ENCODE data around the gene SASH1.

SASH1 gene

DNA sequence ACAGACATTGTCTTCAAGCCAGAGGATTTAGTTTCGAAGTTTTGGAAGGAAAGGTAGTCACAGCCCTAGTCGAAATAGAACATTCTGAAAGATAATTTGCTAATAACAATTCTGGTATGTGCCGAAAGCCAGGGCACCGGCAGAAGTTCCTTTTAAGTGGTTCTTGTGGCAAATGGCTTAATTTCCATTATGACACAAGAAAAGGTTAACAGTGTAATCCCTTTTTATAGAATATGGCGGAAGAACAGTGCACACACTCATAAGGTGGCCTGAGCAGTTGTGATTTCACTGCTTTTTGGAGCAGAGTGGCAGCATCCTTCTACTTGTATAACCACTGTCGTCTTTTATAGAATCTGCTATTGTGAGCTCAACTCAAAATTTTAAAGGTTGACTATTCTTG, 152.4 kb downstream of the SASH1 start:
- Histone ChIP-seq H3K9me2 (ENCODE audit: low read depth, low read length) (no peaks in the 10 kb centered on the region), H2AFZ (ENCODE audit: low read length) (no peak overlapping the region), H3K4me3 (ENCODE audit: low read depth, low read length, poor library complexity, severe bottlenecking) (no peak overlapping the region), H3K79me2 (ENCODE audit: insufficient read depth, low read length) (no peaks in the 10 kb centered on the region), H3K27me3 (ENCODE audit: insufficient read depth, low read length) (no peaks in the 10 kb centered on the region), H3K4me2 (ENCODE audit: low read length) (no peak overlapping the region), H4K20me1 (ENCODE audit: insufficient read depth, low read length) (no peaks in the 10 kb centered on the region), H3K4me1 (ENCODE audit: insufficient read depth, low read length, severe bottlenecking) (no peaks in the 10 kb centered on the region), H3K36me3 (ENCODE audit: insufficient read depth, low read length) (no peaks in the 10 kb centered on the region), H3K9ac (ENCODE audit: low read length) (no peak overlapping the region), H3K27ac (ENCODE audit: low read depth, low read length, poor library complexity, severe bottlenecking) (no peak overlapping the region), H3F3A (ENCODE audit: insufficient read depth, low read length) (no peaks in the 10 kb centered on the region), H3K9me3 (ENCODE audit: low read length) (no peaks in the 10 kb centered on the region)
- TF ChIP-seq CTCF (IDR thresholded peaks at IDR 0.05; ENCODE audit: low read length) (no peak), EZH2 (IDR thresholded peaks at IDR 0.05; ENCODE audit: borderline replicate concordance, low read length) (no peak)

DNA sequence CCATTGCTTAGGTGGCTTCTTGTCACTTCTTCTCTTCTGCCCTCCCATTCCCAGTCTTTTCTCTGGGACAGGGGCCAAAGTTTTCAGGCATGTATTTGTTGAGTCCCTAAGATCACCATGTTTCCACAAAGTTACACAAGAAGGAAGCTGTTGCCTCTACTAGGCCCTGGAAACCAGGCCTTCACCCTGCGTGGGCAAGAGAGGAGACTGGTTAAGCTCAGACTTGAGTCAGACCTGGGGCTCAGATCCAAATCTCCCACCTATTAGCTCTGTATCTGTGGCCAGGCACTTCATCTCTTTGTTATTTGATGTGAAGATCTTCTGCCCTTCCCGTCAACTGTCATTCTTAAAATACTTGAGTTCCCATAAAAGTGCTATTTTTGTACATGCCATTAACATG, 154.6 kb downstream of the SASH1 start:
- no peak overlapping the region for H3K4me2 ChIP-seq (ENCODE audit: low read length)
- H3K27ac ChIP-seq (ENCODE audit: low read depth, low read length, poor library complexity, severe bottlenecking) = no peak overlapping the region
- H2AFZ ChIP-seq (ENCODE audit: low read length) = no peak overlapping the region
- H3K9me2 ChIP-seq (ENCODE audit: low read depth, low read length) = no peaks in the 10 kb centered on the region
- no peak overlapping the region for H3K4me3 ChIP-seq (ENCODE audit: low read depth, low read length, poor library complexity, severe bottlenecking)
- H3K79me2 ChIP-seq (ENCODE audit: insufficient read depth, low read length) = no peaks in the 10 kb centered on the region
- no peaks in the 10 kb centered on the region for H3K9me3 ChIP-seq (ENCODE audit: low read length)
- no peak overlapping the region for H3K9ac ChIP-seq (ENCODE audit: low read length)
- no peaks in the 10 kb centered on the region for H3F3A ChIP-seq (ENCODE audit: insufficient read depth, low read length)
- no peaks in the 10 kb centered on the region for H3K27me3 ChIP-seq (ENCODE audit: insufficient read depth, low read length)
- no peaks in the 10 kb centered on the region for H4K20me1 ChIP-seq (ENCODE audit: insufficient read depth, low read length)
- no peaks in the 10 kb centered on the region for H3K4me1 ChIP-seq (ENCODE audit: insufficient read depth, low read length, severe bottlenecking)
- TF ChIP-seq EZH2 (IDR thresholded peaks at IDR 0.05; ENCODE audit: borderline replicate concordance, low read length) (no peak), CTCF (IDR thresholded peaks at IDR 0.05; ENCODE audit: low read length) (no peak)
- no peaks in the 10 kb centered on the region for H3K36me3 ChIP-seq (ENCODE audit: insufficient read depth, low read length)

DNA sequence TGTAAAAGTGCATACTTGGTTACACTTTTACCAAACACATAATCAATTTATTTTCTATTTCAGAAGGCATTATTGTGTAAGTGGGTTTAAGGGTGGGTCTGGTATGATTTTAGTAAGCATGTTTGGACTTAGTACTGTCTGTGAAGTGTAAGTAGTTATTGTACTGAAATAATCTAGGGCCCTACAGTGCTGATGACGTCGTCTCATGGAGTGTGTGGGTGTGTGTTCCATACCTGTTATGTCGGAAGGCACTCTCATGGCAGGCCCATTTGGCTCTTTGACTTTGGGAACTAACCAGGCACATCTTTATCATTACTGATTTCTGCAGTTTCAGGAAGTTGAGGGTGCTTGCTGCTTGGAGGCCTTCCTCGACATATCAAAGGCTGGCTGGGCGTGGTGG, 155.1 kb downstream of the SASH1 start:
- Histone ChIP-seq H4K20me1 (ENCODE audit: insufficient read depth, low read length) (no peaks in the 10 kb centered on the region), H2AFZ (ENCODE audit: low read length) (no peak overlapping the region), H3K9me3 (ENCODE audit: low read length) (no peaks in the 10 kb centered on the region), H3K4me1 (ENCODE audit: insufficient read depth, low read length, severe bottlenecking) (no peaks in the 10 kb centered on the region), H3K79me2 (ENCODE audit: insufficient read depth, low read length) (no peaks in the 10 kb centered on the region), H3K9me2 (ENCODE audit: low read depth, low read length) (no peaks in the 10 kb centered on the region), H3F3A (ENCODE audit: insufficient read depth, low read length) (no peaks in the 10 kb centered on the region), H3K9ac (ENCODE audit: low read length) (no peak overlapping the region), H3K36me3 (ENCODE audit: insufficient read depth, low read length) (no peaks in the 10 kb centered on the region), H3K4me2 (ENCODE audit: low read length) (no peak overlapping the region), H3K27ac (ENCODE audit: low read depth, low read length, poor library complexity, severe bottlenecking) (no peak overlapping the region), H3K4me3 (ENCODE audit: low read depth, low read length, poor library complexity, severe bottlenecking) (no peak overlapping the region), H3K27me3 (ENCODE audit: insufficient read depth, low read length) (no peaks in the 10 kb centered on the region)
- TF ChIP-seq CTCF (IDR thresholded peaks at IDR 0.05; ENCODE audit: low read length) (no peak), EZH2 (IDR thresholded peaks at IDR 0.05; ENCODE audit: borderline replicate concordance, low read length) (no peak)
